ENCODE results near the gene DNAH3.

Gene DNAH3

GRCh38 chr16:20925751-20926150, 224.9 kb downstream of the DNAH3 start:
- Histone ChIP-seq H3K9ac (ENCODE audit: insufficient read length, low read depth) (no peak overlapping the region), H3K36me3 (ENCODE audit: insufficient read depth, insufficient read length, low read length) (peaks cover 27% of the 10 kb centered on the region), H3K9me3 (ENCODE audit: insufficient read depth, low read length) (no peaks in the 10 kb centered on the region), H3K27me3 (ENCODE audit: insufficient read depth, insufficient read length) (no peaks in the 10 kb centered on the region), H3K4me1 (ENCODE audit: insufficient read depth, insufficient read length) (no peaks in the 10 kb centered on the region), H3K4me3 (ENCODE audit: insufficient read length, low read depth) (no peak overlapping the region)
- no peak for DNase-seq (ENCODE audit: low read depth, low spot score)
- TF ChIP-seq SUZ12 (IDR thresholded peaks at IDR 0.05; ENCODE audit: extremely low read depth, insufficient read depth, insufficient read length) (no peak), YY1 (IDR thresholded peaks at IDR 0.05; ENCODE audit: insufficient read depth, insufficient read length) (no peak), ZNF274 (IDR thresholded peaks at IDR 0.05; ENCODE audit: low read depth, low read length) (no peak)

- Histone ChIP-seq H3K36me3 (ENCODE audit: insufficient read depth, insufficient read length, low read length) (peaks cover 33% of the 10 kb centered on the region), H3K9ac (ENCODE audit: insufficient read length, low read depth) (no peak overlapping the region), H3K4me1 (ENCODE audit: insufficient read depth, insufficient read length) (no peaks in the 10 kb centered on the region), H3K9me3 (ENCODE audit: insufficient read depth, low read length) (no peaks in the 10 kb centered on the region), H3K27me3 (ENCODE audit: insufficient read depth, insufficient read length) (no peaks in the 10 kb centered on the region), H3K4me3 (ENCODE audit: insufficient read length, low read depth) (no peak overlapping the region)
- DNase-seq (ENCODE audit: low read depth, low spot score), result no peak
- TF ChIP-seq ZNF274 (IDR thresholded peaks at IDR 0.05; ENCODE audit: low read depth, low read length) (no peak), YY1 (IDR thresholded peaks at IDR 0.05; ENCODE audit: insufficient read depth, insufficient read length) (no peak), SUZ12 (IDR thresholded peaks at IDR 0.05; ENCODE audit: extremely low read depth, insufficient read depth, insufficient read length) (no peak)
These were observed 226.8 kb downstream of the DNAH3 start for GRCh38 chr16:20923876-20924275.

- Histone ChIP-seq H3K36me3 (ENCODE audit: insufficient read depth, insufficient read length, low read length) (peaks cover 36% of the 10 kb centered on the region), H3K9ac (ENCODE audit: insufficient read length, low read depth) (no peak overlapping the region), H3K27me3 (ENCODE audit: insufficient read depth, insufficient read length) (no peaks in the 10 kb centered on the region), H3K4me1 (ENCODE audit: insufficient read depth, insufficient read length) (peaks cover 4% of the 10 kb centered on the region), H3K9me3 (ENCODE audit: insufficient read depth, low read length) (no peaks in the 10 kb centered on the region), H3K4me3 (ENCODE audit: insufficient read length, low read depth) (no peak overlapping the region)
- DNase-seq (ENCODE audit: low read depth, low spot score), result no peak
- no peak for TF ChIP-seq ZNF274 (IDR thresholded peaks at IDR 0.05; ENCODE audit: low read depth, low read length)
- TF ChIP-seq SUZ12 (IDR thresholded peaks at IDR 0.05; ENCODE audit: extremely low read depth, insufficient read depth, insufficient read length), result no peak
- no peak for TF ChIP-seq YY1 (IDR thresholded peaks at IDR 0.05; ENCODE audit: insufficient read depth, insufficient read length)
These were observed 229.8 kb downstream of the DNAH3 start for GRCh38 chr16:20920799-20921198.

GRCh38 chr16:20920091-20920490, 230.6 kb downstream of the DNAH3 start:
- Histone ChIP-seq H3K9ac (ENCODE audit: insufficient read length, low read depth) (no peak overlapping the region), H3K36me3 (ENCODE audit: insufficient read depth, insufficient read length, low read length) (peaks cover 31% of the 10 kb centered on the region), H3K4me1 (ENCODE audit: insufficient read depth, insufficient read length) (peaks cover 4% of the 10 kb centered on the region), H3K9me3 (ENCODE audit: insufficient read depth, low read length) (no peaks in the 10 kb centered on the region), H3K4me3 (ENCODE audit: insufficient read length, low read depth) (no peak overlapping the region), H3K27me3 (ENCODE audit: insufficient read depth, insufficient read length) (no peaks in the 10 kb centered on the region)
- TF ChIP-seq YY1 (IDR thresholded peaks at IDR 0.05; ENCODE audit: insufficient read depth, insufficient read length), result no peak
- no peak for TF ChIP-seq ZNF274 (IDR thresholded peaks at IDR 0.05; ENCODE audit: low read depth, low read length)
- no peak for TF ChIP-seq SUZ12 (IDR thresholded peaks at IDR 0.05; ENCODE audit: extremely low read depth, insufficient read depth, insufficient read length)
- no peak for DNase-seq (ENCODE audit: low read depth, low spot score)

GRCh38 chr16:20918486-20919239, 232.0 kb downstream of the DNAH3 start:
- Histone ChIP-seq H3K36me3 (ENCODE audit: insufficient read depth, insufficient read length, low read length) (peaks cover 21% of the 10 kb centered on the region), H3K9me3 (ENCODE audit: insufficient read depth, low read length) (no peaks in the 10 kb centered on the region), H3K9ac (ENCODE audit: insufficient read length, low read depth) (no peak overlapping the region), H3K4me1 (ENCODE audit: insufficient read depth, insufficient read length) (peaks cover 4% of the 10 kb centered on the region), H3K27me3 (ENCODE audit: insufficient read depth, insufficient read length) (no peaks in the 10 kb centered on the region), H3K4me3 (ENCODE audit: insufficient read length, low read depth) (no peak overlapping the region)
- no peak for DNase-seq (ENCODE audit: low read depth, low spot score)
- no peak for TF ChIP-seq SUZ12 (IDR thresholded peaks at IDR 0.05; ENCODE audit: extremely low read depth, insufficient read depth, insufficient read length)
- no peak for TF ChIP-seq YY1 (IDR thresholded peaks at IDR 0.05; ENCODE audit: insufficient read depth, insufficient read length)
- TF ChIP-seq ZNF274 (IDR thresholded peaks at IDR 0.05; ENCODE audit: low read depth, low read length), result no peak

GRCh38 chr16:20916942-20917341, 233.7 kb downstream of the DNAH3 start:
- Histone ChIP-seq H3K36me3 (ENCODE audit: insufficient read depth, insufficient read length, low read length) (peaks cover 16% of the 10 kb centered on the region), H3K9ac (ENCODE audit: insufficient read length, low read depth) (no peak overlapping the region), H3K4me1 (ENCODE audit: insufficient read depth, insufficient read length) (peaks cover 4% of the 10 kb centered on the region), H3K4me3 (ENCODE audit: insufficient read length, low read depth) (no peak overlapping the region), H3K9me3 (ENCODE audit: insufficient read depth, low read length) (no peaks in the 10 kb centered on the region), H3K27me3 (ENCODE audit: insufficient read depth, insufficient read length) (no peaks in the 10 kb centered on the region)
- TF ChIP-seq ZNF274 (IDR thresholded peaks at IDR 0.05; ENCODE audit: low read depth, low read length), result no peak
- no peak for TF ChIP-seq SUZ12 (IDR thresholded peaks at IDR 0.05; ENCODE audit: extremely low read depth, insufficient read depth, insufficient read length)
- no peak for TF ChIP-seq YY1 (IDR thresholded peaks at IDR 0.05; ENCODE audit: insufficient read depth, insufficient read length)
- no peak for DNase-seq (ENCODE audit: low read depth, low spot score)

GRCh38 chr16:20916289-20916688, 234.4 kb downstream of the DNAH3 start:
- H3K36me3 ChIP-seq (ENCODE audit: insufficient read depth, insufficient read length, low read length), result peaks cover 15% of the 10 kb centered on the region
- H3K4me3 ChIP-seq (ENCODE audit: insufficient read length, low read depth), result no peak overlapping the region
- no peak for TF ChIP-seq YY1 (IDR thresholded peaks at IDR 0.05; ENCODE audit: insufficient read depth, insufficient read length)
- TF ChIP-seq ZNF274 (IDR thresholded peaks at IDR 0.05; ENCODE audit: low read depth, low read length), result no peak
- TF ChIP-seq SUZ12 (IDR thresholded peaks at IDR 0.05; ENCODE audit: extremely low read depth, insufficient read depth, insufficient read length), result no peak
- H3K9me3 ChIP-seq (ENCODE audit: insufficient read depth, low read length), result no peaks in the 10 kb centered on the region
- H3K27me3 ChIP-seq (ENCODE audit: insufficient read depth, insufficient read length), result no peaks in the 10 kb centered on the region
- H3K4me1 ChIP-seq (ENCODE audit: insufficient read depth, insufficient read length), result peaks cover 4% of the 10 kb centered on the region
- DNase-seq (ENCODE audit: low read depth, low spot score), result no peak
- no peak overlapping the region for H3K9ac ChIP-seq (ENCODE audit: insufficient read length, low read depth)

All from NT2/D1 (cell line).